ENCODE results near the gene FANCD2OS.

DNA sequence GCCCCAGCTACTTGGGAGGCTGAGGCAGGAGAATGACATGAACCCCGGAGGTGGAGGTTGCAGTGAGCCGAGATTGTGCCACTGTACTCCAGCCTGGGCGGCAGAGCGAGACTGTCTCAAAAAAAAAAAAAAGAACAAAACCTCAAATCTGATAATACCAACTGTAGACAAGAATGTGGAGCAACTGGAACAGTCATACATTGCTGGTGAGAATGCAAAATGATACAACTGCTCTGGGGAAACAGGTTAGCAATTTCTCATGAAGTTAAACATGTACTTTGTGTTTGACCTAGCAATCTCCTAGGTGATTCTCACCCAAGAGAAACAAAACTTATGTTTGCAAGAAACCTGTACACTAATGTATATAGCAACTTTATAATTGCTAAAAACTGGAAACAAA, 29.1 kb upstream of the FANCD2OS start:
- TF ChIP-seq, protein P1, sequence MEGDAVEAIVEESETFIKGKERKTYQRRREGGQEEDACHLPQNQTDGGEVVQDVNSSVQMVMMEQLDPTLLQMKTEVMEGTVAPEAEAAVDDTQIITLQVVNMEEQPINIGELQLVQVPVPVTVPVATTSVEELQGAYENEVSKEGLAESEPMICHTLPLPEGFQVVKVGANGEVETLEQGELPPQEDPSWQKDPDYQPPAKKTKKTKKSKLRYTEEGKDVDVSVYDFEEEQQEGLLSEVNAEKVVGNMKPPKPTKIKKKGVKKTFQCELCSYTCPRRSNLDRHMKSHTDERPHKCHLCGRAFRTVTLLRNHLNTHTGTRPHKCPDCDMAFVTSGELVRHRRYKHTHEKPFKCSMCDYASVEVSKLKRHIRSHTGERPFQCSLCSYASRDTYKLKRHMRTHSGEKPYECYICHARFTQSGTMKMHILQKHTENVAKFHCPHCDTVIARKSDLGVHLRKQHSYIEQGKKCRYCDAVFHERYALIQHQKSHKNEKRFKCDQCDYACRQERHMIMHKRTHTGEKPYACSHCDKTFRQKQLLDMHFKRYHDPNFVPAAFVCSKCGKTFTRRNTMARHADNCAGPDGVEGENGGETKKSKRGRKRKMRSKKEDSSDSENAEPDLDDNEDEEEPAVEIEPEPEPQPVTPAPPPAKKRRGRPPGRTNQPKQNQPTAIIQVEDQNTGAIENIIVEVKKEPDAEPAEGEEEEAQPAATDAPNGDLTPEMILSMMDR (IDR thresholded peaks at IDR 0.05; ENCODE audit: insufficient read depth, low read length, poor library complexity, severe bottlenecking) = no peak
- no peak for TF ChIP-seq EZH2phosphoT487 (conservative IDR thresholded peaks at IDR 0.05; ENCODE audit: low read length)
